OCI-LY7 (cell line): ENCODE data around the gene THBD.

Source experiments
- CTCF ChIP-seq: fragments of 200-600 bp; sonication (generic); conservative IDR thresholded peaks from 2 replicates; pipeline ENCODE4 v1.5.1; 2014; ENCODE audit warnings: mild to moderate bottlenecking, antibody characterized with exemption, low read length, moderate library complexity, mixed read lengths
- EZH2phosphoT487 ChIP-seq: fragments of 200-600 bp; sonication (generic); IDR thresholded peaks from 2 replicates; pipeline ENCODE4 v1.6.1; 2018; ENCODE audit warnings: low read depth, borderline replicate concordance, mild to moderate bottlenecking, mixed run types, antibody characterized with exemption, low read length, moderate library complexity, mixed read lengths

GRCh38 chr20:23007886-23008655 lies 41.4 kb downstream of the THBD start:
- no peak for TF ChIP-seq CTCF
- TF ChIP-seq EZH2phosphoT487, result no peak
